GM19328 (cell line): ENCODE measurements around the gene ALKBH8.
"Not testable (repeated sequence)": the region's sequence is repeated elsewhere in the genome, so short reads cannot be mapped to it uniquely, and the experiment has no call there.

Experiments used
- ATAC-seq: cut with Tn5 transposase; IDR thresholded peaks from one replicate; pipeline ENCODE4 v1.9.1; 2021; ENCODE audit warnings: mild to moderate bottlenecking, moderate library complexity; ENCODE audit not compliant: unreplicated experiment

Gene ALKBH8

GRCh38 chr11:107565219-107565937 is at the start of gene ALKBH8:
TSS of gene ALKBH8 (minus strand) at chr11:107565735. CDS start at chr11:107560893, 4,842 bp downstream.
- peak; percentile 68 for ATAC-seq

GRCh38 chr11:107612445-107612844 is 46.9 kb upstream of the ALKBH8 start:
- no peak for ATAC-seq

- ATAC-seq = no peak
Observed at GRCh38 chr11:107609400-107610218, 44.1 kb upstream of the ALKBH8 start.

GRCh38 chr11:107608809-107609208 is 43.3 kb upstream of the ALKBH8 start:
- ATAC-seq = no peak

- ATAC-seq = no peak
Observed at GRCh38 chr11:107606141-107606540, 40.6 kb upstream of the ALKBH8 start.

- ATAC-seq = no peak
Observed at GRCh38 chr11:107605061-107606006, 39.8 kb upstream of the ALKBH8 start.

- no peak for ATAC-seq
Observed at GRCh38 chr11:107598225-107599139, 32.9 kb upstream of the ALKBH8 start.

GRCh38 chr11:107594736-107595135 is 29.2 kb upstream of the ALKBH8 start:
- ATAC-seq = no peak

GRCh38 chr11:107593951-107594350 is 28.4 kb upstream of the ALKBH8 start:
- ATAC-seq = no peak

GRCh38 chr11:107592813-107593212 is 27.3 kb upstream of the ALKBH8 start:
- no peak for ATAC-seq

GRCh38 chr11:107592231-107592590 is 26.7 kb upstream of the ALKBH8 start:
- ATAC-seq = no peak

GRCh38 chr11:107591378-107592230 is 26.1 kb upstream of the ALKBH8 start:
- ATAC-seq = no peak

GRCh38 chr11:107590460-107591377 is 25.2 kb upstream of the ALKBH8 start, which contains the start of gene ELMOD1:
TSS of gene ELMOD1 (plus strand) at chr11:107591147. CDS start at chr11:107618190, 27,043 bp downstream.
- ATAC-seq = no peak

GRCh38 chr11:107587306-107587979 is 21.9 kb upstream of the ALKBH8 start:
- ATAC-seq = no peak

GRCh38 chr11:107583629-107584195 is 18.2 kb upstream of the ALKBH8 start:
- no peak for ATAC-seq

GRCh38 chr11:107581147-107581546 is 15.6 kb upstream of the ALKBH8 start:
- no peak for ATAC-seq

- ATAC-seq = not testable (repeated sequence)
Observed at GRCh38 chr11:107579169-107579568, 13.6 kb upstream of the ALKBH8 start.
